Activated T-cell treated with anti-CD3 and anti-CD28 coated beads, Interleukin-2, amount 50 U/mL, for 48 hours (primary cell): ENCODE data around the gene NRXN2.

ENCODE experiments used
- DNase-seq, 2 experiments: peaks; one replicate each; pipeline ENCODE4 v3.0.0-alpha.2; 2020

NRXN2 gene

GRCh38 chr11:64560139-64560771 lies 162.7 kb downstream of the NRXN2 start:
- no peak for DNase-seq

DNA sequence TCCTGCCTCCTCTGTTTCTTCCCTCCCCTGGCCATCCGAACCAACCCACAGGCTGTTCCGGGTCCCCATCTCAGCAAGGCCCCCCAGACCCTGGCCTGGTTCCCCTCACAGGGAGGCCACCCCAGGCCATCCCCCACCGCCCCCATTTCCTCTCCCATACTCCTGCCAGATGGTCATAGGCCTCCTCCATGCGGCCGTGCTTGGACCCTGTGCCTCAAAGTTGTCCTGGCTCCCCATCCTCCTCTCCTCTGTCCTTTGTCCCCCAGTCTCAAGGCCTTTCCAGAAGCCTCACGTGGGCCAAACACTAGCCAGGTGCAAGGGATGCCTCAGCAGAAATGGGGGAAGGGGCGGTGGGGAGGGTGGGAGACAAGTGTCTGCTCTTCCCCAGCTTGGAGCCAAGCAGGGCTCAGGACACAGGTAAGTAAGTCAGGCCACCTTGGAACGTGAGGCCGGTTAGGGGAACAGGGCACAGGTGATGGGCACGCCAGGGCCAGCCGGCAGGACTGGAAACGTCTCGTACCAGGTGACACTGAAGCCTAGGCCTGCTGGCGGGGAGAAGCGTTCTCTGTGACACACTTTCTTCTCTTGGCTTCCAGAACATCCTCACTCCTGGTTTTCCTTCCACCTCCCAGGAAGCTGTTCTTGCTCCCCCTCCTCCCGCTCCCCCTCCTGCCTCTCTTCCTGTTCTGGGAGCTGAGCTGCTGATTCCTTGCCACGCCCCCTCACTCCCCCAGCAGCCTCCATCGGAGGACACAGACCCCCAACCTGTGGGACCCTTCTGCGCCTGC lies 163.5 kb downstream of the NRXN2 start:
- no peak for DNase-seq

DNA sequence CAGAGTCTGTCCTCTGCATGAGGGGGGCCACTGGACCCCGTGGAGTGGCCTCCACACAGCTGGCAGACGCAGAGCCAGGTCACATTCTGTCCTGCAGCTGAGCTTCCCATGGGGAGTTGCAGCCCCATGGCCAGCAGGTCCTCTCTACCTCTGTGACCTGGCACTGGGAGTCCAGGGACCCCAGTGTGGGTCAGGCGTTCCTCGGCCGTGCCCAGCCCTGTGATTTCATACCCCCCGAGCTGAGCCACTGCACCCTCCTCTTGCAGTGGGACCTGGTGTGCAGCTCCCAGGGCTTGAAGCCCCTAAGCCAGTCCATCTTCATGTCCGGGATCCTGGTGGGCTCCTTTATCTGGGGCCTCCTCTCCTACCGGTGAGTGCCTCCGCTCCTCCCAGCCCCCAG lies 164.1 kb downstream of the NRXN2 start:
- no peak for DNase-seq

DNA sequence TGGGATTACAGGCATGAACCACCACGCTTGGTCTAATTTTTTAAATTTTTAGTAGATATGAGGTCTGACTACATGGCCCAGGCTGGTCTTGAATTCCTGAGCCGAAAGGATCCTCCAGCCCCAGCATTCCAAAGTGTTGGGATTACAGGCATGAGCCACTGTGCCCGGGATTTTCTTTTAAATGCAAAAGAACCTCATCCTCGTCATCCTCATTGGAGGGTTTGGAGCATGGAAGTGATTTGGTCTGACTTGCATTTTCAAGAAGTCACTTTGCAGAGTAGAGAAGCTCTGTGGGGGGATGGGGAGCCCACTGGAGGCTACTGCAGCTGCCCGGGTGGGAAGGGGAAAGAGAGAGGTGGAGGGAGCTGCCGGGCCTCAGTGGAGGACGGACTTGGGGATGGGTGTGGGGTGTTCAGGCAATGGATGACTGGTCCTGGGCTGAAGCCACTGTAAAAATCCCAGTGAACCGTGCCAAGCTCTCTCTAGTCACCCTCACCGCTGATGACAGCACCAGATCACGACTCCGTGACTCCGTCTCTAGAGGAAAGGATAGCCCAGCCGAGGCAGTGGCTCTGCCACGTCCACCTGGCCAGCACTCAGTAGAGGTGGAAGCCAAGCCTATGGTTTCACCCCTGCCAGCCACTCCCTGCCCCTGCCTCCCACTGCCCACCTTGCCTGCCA lies 164.8 kb downstream of the NRXN2 start:
- no peak for DNase-seq

GRCh38 chr11:64556721-64557250 lies 166.2 kb downstream of the NRXN2 start:
- no peak for DNase-seq
